ENCODE data around the gene EIF2S1. TPM values are rescaled to one million over a fixed set of nuclear protein-coding genes. Genes with fewer than 3 reads are reported as not detected.

The EIF2S1 gene
- total and polyA plus RNA-seq, 2 donors, result 42.7 to 130 TPM

GRCh38 chr14:67423424-67423823, 63.3 kb downstream of the EIF2S1 start:
- Histone ChIP-seq H3K36me3 (ENCODE audit: control insufficient read depth in 2 of 2, insufficient read depth in 2 of 2, low read length in 1 of 2) (no peaks in the 10 kb centered on the region), H3K4me3 (ENCODE audit: low read length in 2 of 2) (no peak overlapping the region), H3K27me3 (ENCODE audit: control insufficient read depth in 2 of 2, insufficient read depth in 1 of 2, low read length in 1 of 2) (peaks cover 0 to 19% of the 10 kb centered on the region in 2 donors), H3K4me1 (ENCODE audit: control insufficient read depth in 2 of 2, insufficient read depth in 2 of 2, low read length in 2 of 2) (peaks cover 0 to 7% of the 10 kb centered on the region in 2 donors), H3K27ac (ENCODE audit: low read depth in 1 of 2, low read length in 1 of 2) (no peak overlapping the region), H3K9me3 (ENCODE audit: control insufficient read depth in 2 of 2, insufficient read depth in 1 of 2, low read length in 1 of 2) (no peaks in the 10 kb centered on the region)
- 7% methylated on average over 2 of the region's 2 CpGs for WGBS
- DNase-seq (ENCODE audit: low read depth in 6 of 9, low spot score in 9 of 9), result no peak

DNA sequence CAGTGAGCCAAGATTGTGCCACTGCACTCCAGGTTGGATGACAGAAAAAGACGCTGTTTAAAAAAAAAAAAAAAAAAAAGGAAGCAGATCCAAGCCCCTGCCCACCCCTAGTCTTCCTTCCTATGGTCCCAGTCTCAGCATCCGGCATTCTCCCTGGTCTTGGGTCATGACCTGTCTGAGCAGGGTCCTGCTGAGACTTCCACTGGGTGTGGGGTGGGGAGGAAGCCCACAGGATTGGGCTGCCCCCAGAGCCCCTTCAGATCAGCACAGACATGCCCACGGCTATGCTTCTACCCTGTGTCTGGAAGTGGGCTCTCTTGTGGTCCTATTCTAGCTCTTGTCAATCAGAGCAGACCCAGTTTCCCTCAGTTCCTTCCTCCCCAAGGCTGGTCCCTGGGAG, 64.4 kb downstream of the EIF2S1 start:
- H3K27me3 ChIP-seq (ENCODE audit: control insufficient read depth in 2 of 2, insufficient read depth in 1 of 2, low read length in 1 of 2), result peaks cover 0 to 17% of the 10 kb centered on the region in 2 donors
- 8% methylated on average over 3 of the region's 3 CpGs for WGBS

DNA sequence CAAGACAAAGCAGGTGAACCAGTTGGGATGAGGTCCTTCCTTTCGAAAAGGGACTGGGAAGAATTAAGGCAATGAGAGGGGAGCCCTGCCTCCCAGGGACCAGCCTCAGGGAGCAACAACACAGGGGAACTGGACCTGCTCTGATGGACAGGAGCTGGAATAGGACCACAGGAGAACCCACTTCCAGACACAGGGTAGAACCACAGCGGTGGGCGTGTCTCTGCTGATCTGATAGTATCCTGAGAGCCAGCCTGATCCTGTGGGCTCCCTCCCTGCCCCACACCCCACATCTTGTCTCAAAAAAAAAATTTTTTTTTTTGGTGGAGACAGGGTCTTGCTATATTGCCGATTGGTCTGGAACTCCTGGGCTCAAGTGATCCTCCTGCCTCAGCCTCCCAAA, 65.5 kb downstream of the EIF2S1 start:
- WGBS, result 82% methylated on average over 4 of the region's 4 CpGs
- peaks cover 0 to 7% of the 10 kb centered on the region in 2 donors for H3K4me1 ChIP-seq (ENCODE audit: control insufficient read depth in 2 of 2, insufficient read depth in 2 of 2, low read length in 2 of 2)
- no peak for DNase-seq (ENCODE audit: low read depth in 6 of 9, low spot score in 9 of 9)

More for the DNA sequence above, 64.4 kb downstream of the EIF2S1 start:
- no peaks in the 10 kb centered on the region for H3K36me3 ChIP-seq (ENCODE audit: control insufficient read depth in 2 of 2, insufficient read depth in 2 of 2, low read length in 1 of 2)
- H3K9me3 ChIP-seq (ENCODE audit: control insufficient read depth in 2 of 2, insufficient read depth in 1 of 2, low read length in 1 of 2), result no peaks in the 10 kb centered on the region
- DNase-seq (ENCODE audit: low read depth in 6 of 9, low spot score in 9 of 9), result no peak
- H3K27ac ChIP-seq (ENCODE audit: low read depth in 1 of 2, low read length in 1 of 2), result no peak overlapping the region
- H3K4me1 ChIP-seq (ENCODE audit: control insufficient read depth in 2 of 2, insufficient read depth in 2 of 2, low read length in 2 of 2), result peaks cover 0 to 7% of the 10 kb centered on the region in 2 donors
- H3K4me3 ChIP-seq (ENCODE audit: low read length in 2 of 2), result no peak overlapping the region

GRCh38 chr14:67426161-67426560, 66.0 kb downstream of the EIF2S1 start:
- H3K36me3 ChIP-seq (ENCODE audit: control insufficient read depth in 2 of 2, insufficient read depth in 2 of 2, low read length in 1 of 2), result no peaks in the 10 kb centered on the region
- 94% methylated on average over 8 of the region's 8 CpGs for WGBS
- no peak overlapping the region for H3K4me3 ChIP-seq (ENCODE audit: low read length in 2 of 2)
- no peak overlapping the region for H3K27ac ChIP-seq (ENCODE audit: low read depth in 1 of 2, low read length in 1 of 2)
- H3K4me1 ChIP-seq (ENCODE audit: control insufficient read depth in 2 of 2, insufficient read depth in 2 of 2, low read length in 2 of 2), result peaks cover 0 to 7% of the 10 kb centered on the region in 2 donors
- H3K27me3 ChIP-seq (ENCODE audit: control insufficient read depth in 2 of 2, insufficient read depth in 1 of 2, low read length in 1 of 2), result peaks cover 0 to 17% of the 10 kb centered on the region in 2 donors
- H3K9me3 ChIP-seq (ENCODE audit: control insufficient read depth in 2 of 2, insufficient read depth in 1 of 2, low read length in 1 of 2), result no peaks in the 10 kb centered on the region
- no peak for DNase-seq (ENCODE audit: low read depth in 6 of 9, low spot score in 9 of 9)

More for the DNA sequence above, 65.5 kb downstream of the EIF2S1 start:
- Histone ChIP-seq H3K9me3 (ENCODE audit: control insufficient read depth in 2 of 2, insufficient read depth in 1 of 2, low read length in 1 of 2) (no peaks in the 10 kb centered on the region), H3K4me3 (ENCODE audit: low read length in 2 of 2) (no peak overlapping the region), H3K27ac (ENCODE audit: low read depth in 1 of 2, low read length in 1 of 2) (no peak overlapping the region), H3K36me3 (ENCODE audit: control insufficient read depth in 2 of 2, insufficient read depth in 2 of 2, low read length in 1 of 2) (no peaks in the 10 kb centered on the region), H3K27me3 (ENCODE audit: control insufficient read depth in 2 of 2, insufficient read depth in 1 of 2, low read length in 1 of 2) (peaks cover 0 to 17% of the 10 kb centered on the region in 2 donors)

- WGBS, result 37% methylated on average over 30 of the region's 30 CpGs
- no peak overlapping the region for H3K27ac ChIP-seq (ENCODE audit: low read depth in 1 of 2, low read length in 1 of 2)
- H3K36me3 ChIP-seq (ENCODE audit: control insufficient read depth in 2 of 2, insufficient read depth in 2 of 2, low read length in 1 of 2), result no peaks in the 10 kb centered on the region
- peaks cover 0 to 3% of the 10 kb centered on the region in 2 donors for H3K9me3 ChIP-seq (ENCODE audit: control insufficient read depth in 2 of 2, insufficient read depth in 1 of 2, low read length in 1 of 2)
- peaks cover 0 to 17% of the 10 kb centered on the region in 2 donors for H3K27me3 ChIP-seq (ENCODE audit: control insufficient read depth in 2 of 2, insufficient read depth in 1 of 2, low read length in 1 of 2)
- H3K4me3 ChIP-seq (ENCODE audit: low read length in 2 of 2), result no peak overlapping the region
- DNase-seq (ENCODE audit: low read depth in 6 of 9, low spot score in 9 of 9), result peak; percentile 56 to 87 (median 69)
- H3K4me1 ChIP-seq (ENCODE audit: control insufficient read depth in 2 of 2, insufficient read depth in 2 of 2, low read length in 2 of 2), result peaks cover 0 to 7% of the 10 kb centered on the region in 2 donors
Observed at GRCh38 chr14:67426983-67427606, 67.0 kb downstream of the EIF2S1 start.

GRCh38 chr14:67428501-67429031, 68.4 kb downstream of the EIF2S1 start:
- Histone ChIP-seq H3K36me3 (ENCODE audit: control insufficient read depth in 2 of 2, insufficient read depth in 2 of 2, low read length in 1 of 2) (no peaks in the 10 kb centered on the region), H3K9me3 (ENCODE audit: control insufficient read depth in 2 of 2, insufficient read depth in 1 of 2, low read length in 1 of 2) (peaks cover 0 to 3% of the 10 kb centered on the region in 2 donors), H3K27me3 (ENCODE audit: control insufficient read depth in 2 of 2, insufficient read depth in 1 of 2, low read length in 1 of 2) (peaks cover 0 to 17% of the 10 kb centered on the region in 2 donors), H3K4me1 (ENCODE audit: control insufficient read depth in 2 of 2, insufficient read depth in 2 of 2, low read length in 2 of 2) (peaks cover 0 to 7% of the 10 kb centered on the region in 2 donors), H3K27ac (ENCODE audit: low read depth in 1 of 2, low read length in 1 of 2) (no peak overlapping the region), H3K4me3 (ENCODE audit: low read length in 2 of 2) (no peak overlapping the region)
- no peak for DNase-seq (ENCODE audit: low read depth in 6 of 9, low spot score in 9 of 9)
- 96% methylated on average over 7 of the region's 7 CpGs for WGBS

GRCh38 chr14:67429510-67430205, 69.5 kb downstream of the EIF2S1 start:
- Histone ChIP-seq H3K27ac (ENCODE audit: low read depth in 1 of 2, low read length in 1 of 2) (no peak overlapping the region), H3K36me3 (ENCODE audit: control insufficient read depth in 2 of 2, insufficient read depth in 2 of 2, low read length in 1 of 2) (no peaks in the 10 kb centered on the region), H3K9me3 (ENCODE audit: control insufficient read depth in 2 of 2, insufficient read depth in 1 of 2, low read length in 1 of 2) (peaks cover 0 to 3% of the 10 kb centered on the region in 2 donors), H3K27me3 (ENCODE audit: control insufficient read depth in 2 of 2, insufficient read depth in 1 of 2, low read length in 1 of 2) (peaks cover 0 to 14% of the 10 kb centered on the region in 2 donors), H3K4me1 (ENCODE audit: control insufficient read depth in 2 of 2, insufficient read depth in 2 of 2, low read length in 2 of 2) (peaks cover 0 to 7% of the 10 kb centered on the region in 2 donors), H3K4me3 (ENCODE audit: low read length in 2 of 2) (no peak overlapping the region)
- 91% methylated on average over 9 of the region's 9 CpGs for WGBS
- DNase-seq (ENCODE audit: low read depth in 6 of 9, low spot score in 9 of 9), result no peak

DNA sequence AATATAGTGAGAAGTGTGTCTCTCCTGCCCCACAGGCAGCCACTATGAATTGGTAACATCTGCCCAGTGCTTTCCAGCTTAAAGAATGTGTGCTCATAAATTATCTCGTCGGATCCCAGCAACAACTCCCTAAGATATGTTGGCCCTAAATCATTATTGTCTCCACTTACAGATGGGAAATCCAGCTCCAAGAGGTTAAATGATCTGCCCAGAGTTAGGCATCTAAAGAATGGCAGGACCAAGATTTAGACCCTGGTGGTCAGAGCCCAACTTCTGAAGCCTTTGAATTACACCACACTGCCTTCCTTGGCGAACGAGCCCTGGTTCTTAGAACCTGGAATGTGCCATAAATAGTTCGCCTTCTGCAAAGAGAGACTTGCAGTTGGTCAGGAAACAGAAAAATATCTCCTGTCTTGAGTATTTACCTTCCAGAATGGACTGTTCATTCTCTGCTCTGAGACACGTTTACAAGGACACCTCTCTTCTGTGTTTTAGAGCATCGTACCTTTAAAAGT, 72.0 kb downstream of the EIF2S1 start:
- WGBS, result 82% methylated on average over 7 of the region's 7 CpGs
- no peak for DNase-seq (ENCODE audit: low read depth in 6 of 9, low spot score in 9 of 9)
- Histone ChIP-seq H3K4me3 (ENCODE audit: low read length in 2 of 2) (no peak overlapping the region), H3K27ac (ENCODE audit: low read depth in 1 of 2, low read length in 1 of 2) (no peak overlapping the region), H3K36me3 (ENCODE audit: control insufficient read depth in 2 of 2, insufficient read depth in 2 of 2, low read length in 1 of 2) (no peaks in the 10 kb centered on the region), H3K9me3 (ENCODE audit: control insufficient read depth in 2 of 2, insufficient read depth in 1 of 2, low read length in 1 of 2) (peaks cover 0 to 3% of the 10 kb centered on the region in 2 donors), H3K27me3 (ENCODE audit: control insufficient read depth in 2 of 2, insufficient read depth in 1 of 2, low read length in 1 of 2) (peaks cover 0 to 9% of the 10 kb centered on the region in 2 donors), H3K4me1 (ENCODE audit: control insufficient read depth in 2 of 2, insufficient read depth in 2 of 2, low read length in 2 of 2) (peaks cover 0 to 2% of the 10 kb centered on the region in 2 donors)

DNA sequence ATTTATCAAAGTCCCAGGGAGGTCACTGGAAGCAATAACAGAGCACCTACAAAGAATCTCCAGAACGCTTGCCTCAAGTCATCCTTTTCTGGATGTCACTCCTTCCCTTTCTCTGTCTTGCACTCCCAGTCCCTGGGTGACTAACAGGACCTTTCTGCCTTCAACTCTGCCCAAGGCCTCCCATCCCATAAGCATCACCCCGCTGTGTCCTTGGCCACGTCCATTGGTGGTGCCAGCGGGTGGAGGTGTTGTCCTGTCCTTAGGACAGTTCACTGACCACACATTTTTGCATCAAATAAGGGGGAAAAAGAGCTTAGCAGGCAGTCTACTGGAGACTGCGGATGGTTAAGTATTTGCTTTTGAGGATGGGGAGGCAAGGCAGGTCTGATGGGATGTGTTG, 75.5 kb downstream of the EIF2S1 start:
- Histone ChIP-seq H3K27me3 (ENCODE audit: control insufficient read depth in 2 of 2, insufficient read depth in 1 of 2, low read length in 1 of 2) (peaks cover 0 to 22% of the 10 kb centered on the region in 2 donors), H3K9me3 (ENCODE audit: control insufficient read depth in 2 of 2, insufficient read depth in 1 of 2, low read length in 1 of 2) (peaks cover 0 to 3% of the 10 kb centered on the region in 2 donors), H3K27ac (ENCODE audit: low read depth in 1 of 2, low read length in 1 of 2) (no peak overlapping the region), H3K4me1 (ENCODE audit: control insufficient read depth in 2 of 2, insufficient read depth in 2 of 2, low read length in 2 of 2) (no peaks in the 10 kb centered on the region), H3K36me3 (ENCODE audit: control insufficient read depth in 2 of 2, insufficient read depth in 2 of 2, low read length in 1 of 2) (no peaks in the 10 kb centered on the region), H3K4me3 (ENCODE audit: low read length in 2 of 2) (no peak overlapping the region)
- no peak for DNase-seq (ENCODE audit: low read depth in 6 of 9, low spot score in 9 of 9)
- 98% methylated on average over 5 of the region's 5 CpGs for WGBS
